GM19240 (cell line): ENCODE measurements around the gene ASXL2.

Experiments used
- DNase-seq: peaks from one replicate; pipeline ENCODE4 v3.0.0; 2011; ENCODE audit warnings: low spot score; ENCODE audit not compliant: insufficient read length

Gene ASXL2

DNA sequence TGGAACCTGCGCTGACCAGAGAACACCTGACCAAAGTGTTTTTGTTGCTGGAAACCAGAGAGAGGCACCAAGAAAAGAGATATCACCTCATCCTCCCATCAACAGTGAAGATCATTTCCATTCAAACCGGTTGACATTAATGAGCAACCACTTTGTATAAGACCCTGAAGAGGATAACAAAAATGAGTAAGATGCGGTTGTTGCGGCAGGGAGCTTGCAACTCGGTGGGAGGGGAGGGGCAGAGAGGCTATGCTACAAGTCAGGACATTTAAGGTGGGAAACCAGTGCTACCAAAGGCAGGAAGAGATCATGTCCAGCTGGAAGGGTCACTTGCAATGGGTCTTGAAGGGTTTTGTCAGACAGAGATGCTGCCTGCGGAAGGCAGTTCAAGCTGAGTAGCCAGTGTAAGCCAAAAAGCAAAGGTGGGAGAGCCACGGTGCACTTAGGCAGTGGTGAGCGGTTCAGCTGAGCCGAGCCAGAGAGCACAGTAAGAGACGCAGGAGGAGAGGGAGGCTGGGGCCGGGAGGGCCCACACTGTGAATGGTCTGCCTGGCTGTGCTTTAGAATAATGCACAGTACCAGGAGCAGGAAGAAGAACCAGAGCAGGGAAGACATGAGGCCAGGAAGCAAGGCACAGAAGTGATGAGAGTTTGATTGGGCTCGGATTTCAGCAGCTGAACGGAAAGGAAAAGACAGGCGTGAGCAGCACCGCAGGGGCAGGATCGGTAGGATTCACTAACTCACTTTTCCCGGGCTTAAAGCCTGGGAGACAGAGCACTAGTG, 180.5 kb downstream of the ASXL2 start:
- no peak for DNase-seq

DNA sequence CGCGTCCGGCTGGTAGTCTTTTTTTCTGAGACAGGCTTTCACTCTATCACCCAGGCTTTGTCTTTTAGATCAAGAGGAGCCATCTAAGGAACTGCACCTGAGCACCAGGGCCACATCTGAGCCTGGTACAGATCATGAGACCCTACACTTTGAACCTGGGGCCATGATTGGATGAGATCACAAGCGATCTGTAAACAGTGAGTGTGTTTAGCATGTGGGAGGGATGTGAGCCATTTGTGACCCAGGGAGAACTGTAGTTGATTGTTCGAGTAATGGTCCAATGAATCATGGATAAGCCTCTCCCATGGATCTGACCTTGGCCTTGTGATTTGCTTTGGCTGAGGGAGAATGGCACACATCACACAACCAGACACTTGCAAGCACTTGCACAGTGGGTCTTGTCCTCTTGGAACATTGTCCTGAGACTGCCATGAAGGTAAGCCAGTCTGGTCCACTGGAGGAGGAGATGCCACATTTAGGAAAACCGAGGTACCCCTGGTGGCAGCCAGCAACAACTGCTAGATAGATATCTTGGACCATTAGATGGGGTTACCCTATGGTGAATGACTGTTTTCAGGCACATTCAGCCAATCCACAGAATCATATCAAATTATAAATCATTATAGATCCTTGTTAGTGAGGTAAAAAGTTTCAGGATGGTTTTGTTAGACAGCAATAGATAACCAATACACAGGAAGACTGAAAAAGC, 185.4 kb downstream of the ASXL2 start:
- DNase-seq, result no peak

- no peak for DNase-seq
Measured at GRCh38 chr2:25692143-25692542, 186.1 kb downstream of the ASXL2 start.

DNA sequence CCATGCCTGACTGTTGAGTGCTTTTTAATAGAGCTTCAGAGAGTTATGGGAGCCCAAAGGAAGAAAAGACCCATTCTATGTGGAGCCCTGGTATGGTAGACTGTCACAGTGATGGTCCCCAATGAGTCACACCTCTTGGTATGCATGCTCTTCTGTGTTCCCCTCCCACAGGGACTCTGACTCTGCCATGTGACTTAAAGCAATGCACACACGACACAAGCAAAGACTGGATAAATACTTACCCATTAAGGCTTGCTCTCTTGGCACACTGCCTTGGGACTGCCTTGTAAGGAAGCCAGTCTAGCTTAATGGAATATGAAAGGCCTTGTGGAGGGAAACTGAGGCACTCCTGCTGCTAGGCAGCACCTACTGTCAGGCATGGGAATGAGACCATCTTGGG, 188.2 kb downstream of the ASXL2 start:
- no peak for DNase-seq

- no peak for DNase-seq
Measured at GRCh38 chr2:25688236-25688635, 190.1 kb downstream of the ASXL2 start.

DNA sequence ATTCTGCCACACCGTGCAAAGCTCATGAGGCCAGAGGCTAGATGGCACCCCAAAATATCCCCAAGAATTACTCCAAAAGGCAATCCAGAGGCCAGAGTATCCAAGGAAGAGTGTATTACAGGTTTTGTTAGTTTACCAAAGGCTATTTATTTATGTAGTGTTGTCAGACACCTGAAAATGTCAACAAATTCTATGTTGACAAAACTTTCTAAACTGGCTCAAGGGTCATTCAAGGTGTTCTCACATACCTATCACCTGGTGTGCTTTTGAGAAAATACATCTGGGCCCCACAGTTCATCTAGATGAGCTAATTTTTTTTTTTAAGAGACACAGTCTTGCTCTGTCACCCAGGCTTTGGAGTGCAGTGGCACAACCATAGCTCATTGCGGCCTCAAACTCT, 192.5 kb downstream of the ASXL2 start:
- DNase-seq, result no peak

GRCh38 chr2:25684577-25685473, 193.5 kb downstream of the ASXL2 start:
- DNase-seq, result no peak
